ENCODE results near the gene PZP. TPM values are rescaled to one million over a fixed set of nuclear protein-coding genes. Genes with fewer than 3 reads are reported as not detected.

The PZP gene
- total and polyA plus RNA-seq, 11 donors: 0.08 to 1.1 (median 0.52) TPM; not detected in 1

DNA sequence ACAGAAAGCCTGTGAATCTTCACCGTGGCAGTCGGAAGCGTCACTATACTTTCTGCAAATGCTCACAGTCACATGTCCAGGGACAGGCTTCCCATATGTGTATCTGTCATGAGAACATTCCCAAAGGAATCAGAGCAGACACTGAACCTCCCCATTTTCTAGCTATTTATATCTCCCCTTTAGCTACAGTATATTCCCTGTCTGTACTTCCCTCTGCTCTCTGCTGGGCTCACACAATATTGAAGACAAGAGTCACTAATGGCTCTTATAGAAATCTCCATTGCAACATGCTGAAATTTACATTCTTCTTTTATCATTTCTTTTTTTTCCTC is 100.7 kb downstream of the PZP start:
- DNase-seq: no peak
- no peak for TF ChIP-seq POLR2A (IDR thresholded peaks at IDR 0.05)
- TF ChIP-seq, protein P1, sequence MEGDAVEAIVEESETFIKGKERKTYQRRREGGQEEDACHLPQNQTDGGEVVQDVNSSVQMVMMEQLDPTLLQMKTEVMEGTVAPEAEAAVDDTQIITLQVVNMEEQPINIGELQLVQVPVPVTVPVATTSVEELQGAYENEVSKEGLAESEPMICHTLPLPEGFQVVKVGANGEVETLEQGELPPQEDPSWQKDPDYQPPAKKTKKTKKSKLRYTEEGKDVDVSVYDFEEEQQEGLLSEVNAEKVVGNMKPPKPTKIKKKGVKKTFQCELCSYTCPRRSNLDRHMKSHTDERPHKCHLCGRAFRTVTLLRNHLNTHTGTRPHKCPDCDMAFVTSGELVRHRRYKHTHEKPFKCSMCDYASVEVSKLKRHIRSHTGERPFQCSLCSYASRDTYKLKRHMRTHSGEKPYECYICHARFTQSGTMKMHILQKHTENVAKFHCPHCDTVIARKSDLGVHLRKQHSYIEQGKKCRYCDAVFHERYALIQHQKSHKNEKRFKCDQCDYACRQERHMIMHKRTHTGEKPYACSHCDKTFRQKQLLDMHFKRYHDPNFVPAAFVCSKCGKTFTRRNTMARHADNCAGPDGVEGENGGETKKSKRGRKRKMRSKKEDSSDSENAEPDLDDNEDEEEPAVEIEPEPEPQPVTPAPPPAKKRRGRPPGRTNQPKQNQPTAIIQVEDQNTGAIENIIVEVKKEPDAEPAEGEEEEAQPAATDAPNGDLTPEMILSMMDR (IDR thresholded peaks at IDR 0.05): no peak
- ATAC-seq: peak in 2 of 4 donors; percentile 60 to 61
- H3K9me3 ChIP-seq: no peaks in the 10 kb centered on the region
- H3K27ac ChIP-seq: peak overlapping the region in 4 of 12 donors; percentile 19 to 56 (median 22)
- peaks cover 0 to 100% (median 98%) of the 10 kb centered on the region in 9 donors for H3K36me3 ChIP-seq
- intact Hi-C loops (cut with DNase I): loop anchor here in 2 of 10 donors (5.0 kb wide), 1 partner anchor 40 kb away; no protein-coding TSS in a partner anchor
- H3K4me1 ChIP-seq: peaks cover 0 to 54% (median 20%) of the 10 kb centered on the region in 12 donors
- 51 to 65% (median 56%) methylated on average over 3 of the region's 3 CpGs for WGBS, 4 donors
- H3K4me3 ChIP-seq: no peak overlapping the region
- H3K27me3 ChIP-seq: no peaks in the 10 kb centered on the region

DNA sequence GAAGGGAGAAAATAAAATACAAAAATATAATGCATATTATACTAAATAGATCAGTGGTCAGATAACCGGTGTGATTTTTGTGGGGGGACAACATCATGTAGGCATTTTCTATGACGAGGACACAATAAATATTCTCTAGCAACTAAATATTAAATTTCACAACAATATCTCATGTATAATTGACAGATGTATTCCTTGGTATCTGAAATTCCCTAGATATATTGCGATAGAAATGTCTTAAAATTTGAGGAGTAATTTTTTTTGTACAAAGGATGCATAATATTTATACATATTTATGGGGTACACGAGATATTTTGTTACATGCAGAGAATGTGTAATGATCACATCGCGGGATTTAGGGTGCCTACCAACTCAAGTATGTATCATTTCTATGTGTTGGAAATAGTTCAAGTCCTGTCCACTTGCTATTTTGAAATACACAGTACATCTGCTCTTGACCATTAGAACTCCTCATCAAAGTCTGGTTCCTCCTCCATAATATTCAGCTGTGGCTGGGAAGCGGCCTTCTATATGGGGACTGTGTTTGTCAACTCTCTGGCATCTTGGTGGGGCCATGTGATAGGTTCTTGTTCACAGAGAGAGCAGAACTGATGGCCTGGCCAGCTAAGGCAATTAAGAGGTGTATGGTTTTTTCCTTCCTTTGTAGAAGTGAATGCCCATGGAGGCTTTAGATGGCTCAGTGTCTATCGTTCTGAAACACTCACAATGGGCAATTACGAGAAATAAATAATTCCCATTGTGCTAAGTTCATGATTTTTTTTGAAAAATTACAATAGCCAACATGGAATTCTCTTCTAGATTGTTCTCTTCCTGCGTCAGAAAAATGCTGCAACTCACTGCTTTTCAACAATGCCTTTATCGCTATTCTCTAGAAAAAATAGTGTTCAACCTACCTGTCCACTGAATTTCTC is 101.3 kb downstream of the PZP start:
- Histone ChIP-seq H3K36me3 (peaks cover 0 to 100% (median 98%) of the 10 kb centered on the region in 9 donors), H3K27ac (peak overlapping the region in 4 of 12 donors; percentile 19 to 56 (median 22)), H3K9me3 (no peaks in the 10 kb centered on the region), H3K4me3 (no peak overlapping the region), H3K4me1 (peaks cover 0 to 48% (median 17%) of the 10 kb centered on the region in 12 donors), H3K27me3 (no peaks in the 10 kb centered on the region)
- ATAC-seq (peak in 2 of 4 donors; percentile 22 to 31), DNase-seq (no peak)
- WGBS, 4 donors: 80 to 89% (median 84%) methylated on average over 11 of the region's 11 CpGs
- intact Hi-C loops (cut with DNase I): loop anchor here in 2 of 10 donors (5.0 kb wide), 1 partner anchor 40 kb away; no protein-coding TSS in a partner anchor
- TF ChIP-seq POLR2A (IDR thresholded peaks at IDR 0.05): no peak
- TF ChIP-seq, protein P1 (IDR thresholded peaks at IDR 0.05): no peak

DNA sequence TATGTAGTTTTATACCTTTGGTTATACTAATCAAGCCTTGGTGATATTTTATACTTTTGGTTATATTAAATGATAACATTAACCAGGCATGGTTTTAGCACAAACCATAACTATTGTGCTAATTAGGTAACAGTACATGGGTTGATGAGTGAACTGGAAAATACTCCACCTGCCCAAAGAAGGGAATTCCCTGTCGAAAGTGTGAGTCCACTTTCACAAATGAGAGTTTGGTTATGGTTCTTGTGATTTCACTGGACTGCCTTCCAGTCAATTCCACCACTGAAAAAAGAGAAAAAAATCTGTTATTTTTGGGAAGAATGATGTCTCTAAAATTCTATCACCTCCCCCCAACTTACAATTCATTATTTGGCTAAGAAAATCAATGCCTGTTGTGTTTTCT is 102.1 kb downstream of the PZP start:
- 77 to 94% (median 90%) methylated on average over 1 of the region's 1 CpG for WGBS, 4 donors
- no peaks in the 10 kb centered on the region for H3K9me3 ChIP-seq
- ATAC-seq (no peak), DNase-seq (no peak)
- TF ChIP-seq, protein P1 (IDR thresholded peaks at IDR 0.05): no peak
- no peak for TF ChIP-seq POLR2A (IDR thresholded peaks at IDR 0.05)
- H3K4me1 ChIP-seq: peaks cover 0 to 40% (median 12%) of the 10 kb centered on the region in 12 donors
- H3K27me3 ChIP-seq: no peaks in the 10 kb centered on the region
- H3K36me3 ChIP-seq: peaks cover 0 to 100% (median 98%) of the 10 kb centered on the region in 9 donors
- intact Hi-C loops (cut with DNase I): loop anchor here in 2 of 10 donors (5.0 kb wide), 1 partner anchor 39 kb away; no protein-coding TSS in a partner anchor
- no peak overlapping the region for H3K27ac ChIP-seq
- H3K4me3 ChIP-seq: no peak overlapping the region

DNA sequence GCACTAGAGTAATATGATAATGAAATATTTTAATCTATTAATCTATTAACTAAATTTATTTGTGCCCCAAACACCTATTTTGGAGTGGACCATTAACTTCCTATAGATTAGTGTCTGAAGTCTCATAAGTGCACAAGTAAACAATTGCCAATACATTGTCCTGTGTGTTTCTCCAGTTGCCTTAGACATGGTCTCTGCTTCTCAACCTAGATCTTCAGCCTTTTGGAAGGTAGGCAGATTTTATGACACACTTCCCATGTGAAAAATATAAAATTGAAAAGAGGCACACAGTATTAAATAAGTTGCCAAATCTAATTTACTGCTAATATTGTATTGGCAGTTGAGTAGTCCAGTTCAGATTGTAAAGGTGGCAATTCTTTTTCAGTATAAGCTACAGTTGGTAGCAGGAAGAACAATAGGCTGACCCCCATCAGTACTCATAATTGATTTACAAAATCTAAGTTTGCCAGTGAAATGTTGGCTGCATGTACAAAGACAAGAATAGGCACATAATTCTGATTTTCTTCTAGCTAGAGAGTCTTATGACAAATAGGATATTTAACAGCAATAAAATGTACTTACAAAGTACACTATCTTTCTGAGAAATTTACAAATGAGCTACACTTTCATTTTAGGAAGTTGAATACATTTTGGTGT is 103.3 kb downstream of the PZP start:
- Histone ChIP-seq H3K36me3 (peaks cover 0 to 100% (median 98%) of the 10 kb centered on the region in 9 donors), H3K27ac (no peak overlapping the region), H3K9me3 (no peaks in the 10 kb centered on the region), H3K4me3 (no peak overlapping the region), H3K4me1 (peaks cover 0 to 33% (median 11%) of the 10 kb centered on the region in 12 donors), H3K27me3 (no peaks in the 10 kb centered on the region)
- intact Hi-C loops (cut with DNase I): loop anchor here in 4 of 10 donors (5.0 kb wide), 1 partner anchor 38 kb away; no protein-coding TSS in a partner anchor
- DNase-seq (no peak), ATAC-seq (no peak)
- no peak for TF ChIP-seq POLR2A (IDR thresholded peaks at IDR 0.05)
- TF ChIP-seq, protein P1 (IDR thresholded peaks at IDR 0.05): no peak
